SK-N-SH (cell line): ENCODE measurements around the gene FAM168A. TPM values are rescaled to one million over a fixed set of nuclear protein-coding genes. Genes with fewer than 3 reads are reported as not detected.

ENCODE experiments used
- CTCF ChIA-PET: fragments of 300-600, 350-600 bp; formaldehyde crosslinking; extraction: SDS; loops from one replicate; lab custom pipeline; 2021; lab: Yijun Ruan, JAX
- POLR2A ChIA-PET: fragments of 350-600 bp; sonication (Branson Sonifier 250); formaldehyde crosslinking; extraction: SDS; loops from one replicate; lab custom pipeline; 2020; ENCODE audit warnings: antibody characterized with exemption, inconsistent platforms; lab: Yijun Ruan, JAX
- DNase-seq: peaks from one replicate; pipeline ENCODE4 v3.0.0; 2012
- H2AFZ ChIP-seq: fragments of 200-600 bp; sonication (generic); 2 replicates; pipeline ENCODE4 v1.8.1; 2016; ENCODE audit warnings: antibody characterized with exemption, mild to moderate bottlenecking, low read depth
- H3F3A ChIP-seq: fragments of 200-600 bp; sonication (generic); replicated peaks from 2 replicates; pipeline ENCODE3; 2016; ENCODE audit warnings: antibody characterized with exemption, mild to moderate bottlenecking; ENCODE audit not compliant: insufficient read depth
- H3K27ac ChIP-seq, 2 experiments: fragments of 200-500 bp in 1 of 2; fragments of 200-600 bp in 1 of 2; sonication (Bioruptor generic) in 1 of 2; sonication (generic), shearing (Covaris generic) in 1 of 2; 2 replicates each; pipeline versions ENCODE4 v1.5.1 to v1.6.1; 2014 to 2016; ENCODE audit warnings: low read depth in 2 of 2, inconsistent platforms in 1 of 2, low read length in 1 of 2, mild to moderate bottlenecking in 1 of 2, mixed read lengths in 1 of 2
- H3K27me3 ChIP-seq: fragments of 200-600 bp; sonication (generic), shearing (Covaris generic); 2 replicates; pipeline ENCODE4 v1.6.1; 2016; ENCODE audit warnings: mixed run types; ENCODE audit not compliant: insufficient read depth
- H3K36me3 ChIP-seq, 2 experiments: fragments of 200-500 bp in 1 of 2; fragments of 200-600 bp in 1 of 2; sonication (Bioruptor generic) in 1 of 2; sonication (generic) in 1 of 2; replicated peaks in 1 of 2; 2 replicates each; pipeline versions ENCODE3 to v1.5.1; 2014 to 2016; ENCODE audit warnings: low read length in 1 of 2, mild to moderate bottlenecking in 1 of 2; ENCODE audit not compliant: insufficient read depth in 2 of 2, control insufficient read depth in 1 of 2
- H3K4me1 ChIP-seq, 2 experiments: fragments of 200-500 bp in 1 of 2; fragments of 200-600 bp in 1 of 2; sonication (Bioruptor generic) in 1 of 2; sonication (generic), shearing (Covaris generic) in 1 of 2; 2 replicates each; pipeline versions ENCODE4 v1.5.1 to v1.6.1; 2014 to 2016; ENCODE audit warnings: low read depth in 1 of 2, low read length in 1 of 2, mixed run types in 1 of 2; ENCODE audit not compliant: insufficient read depth in 2 of 2, control insufficient read depth in 1 of 2
- H3K4me2 ChIP-seq: fragments of 200-600 bp; sonication (generic), shearing (Covaris generic); 2 replicates; pipeline ENCODE4 v1.6.1; 2017; ENCODE audit warnings: mixed run types
- H3K4me3 ChIP-seq, 2 experiments: fragments of 200-500 bp in 1 of 2; fragments of 200-600 bp in 1 of 2; sonication (Bioruptor generic) in 1 of 2; sonication (generic), shearing (Covaris generic) in 1 of 2; 2 replicates each; pipeline versions ENCODE4 v1.5.1 to v1.8.1; 2014 to 2016; ENCODE audit warnings: low read depth in 2 of 2, inconsistent platforms in 1 of 2, low read length in 1 of 2, mild to moderate bottlenecking in 1 of 2, mixed read lengths in 1 of 2, moderate library complexity in 1 of 2
- H3K79me2 ChIP-seq: fragments of 200-600 bp; sonication (generic); 2 replicates; pipeline ENCODE4 v1.8.1; 2017; ENCODE audit warnings: mild to moderate bottlenecking; ENCODE audit not compliant: insufficient read depth
- H3K9ac ChIP-seq: fragments of 200-600 bp; sonication (generic); 2 replicates; pipeline ENCODE4 v1.6.1; 2017; ENCODE audit warnings: mixed run types
- H3K9me2 ChIP-seq: fragments of 200-600 bp; sonication (generic); 2 replicates; pipeline ENCODE4 v1.6.1; 2017; ENCODE audit warnings: mixed run types
- H3K9me3 ChIP-seq: fragments of 200-600 bp; sonication (generic); 2 replicates; pipeline ENCODE4 v1.6.1; 2017; ENCODE audit warnings: mixed run types, mild to moderate bottlenecking, moderate library complexity
- H4K20me1 ChIP-seq: fragments of 200-600 bp; sonication (generic); 2 replicates; pipeline ENCODE4 v1.6.1; 2017; ENCODE audit warnings: mild to moderate bottlenecking, mixed run types; ENCODE audit not compliant: insufficient read depth
- CTCF ChIP-seq: fragments of 200-600 bp; sonication (generic); IDR thresholded peaks from 2 replicates; pipeline ENCODE4 v1.6.1; 2017; ENCODE audit warnings: antibody characterized with exemption, mild to moderate bottlenecking, moderate library complexity
- ELF1 ChIP-seq: IDR thresholded peaks from 2 replicates; pipeline ENCODE4 v1.4.0; 2012
- EP300 ChIP-seq, 2 experiments: IDR thresholded peaks; 2 replicates each; pipeline versions ENCODE4 v1.4.0 to v1.6.1; 2012; ENCODE audit warnings: borderline replicate concordance in 1 of 2, low read depth in 1 of 2, low read length in 1 of 2
- EZH2phosphoT487 ChIP-seq: fragments of 200-600 bp; sonication (generic); IDR thresholded peaks from 2 replicates; pipeline ENCODE4 v1.6.1; 2017; ENCODE audit warnings: low read depth, mixed run types, mild to moderate bottlenecking, antibody characterized with exemption, moderate library complexity, borderline replicate concordance
- FOSL2 ChIP-seq: IDR thresholded peaks from 2 replicates; pipeline ENCODE4 v1.4.0; 2012; ENCODE audit warnings: low read depth, mild to moderate bottlenecking, moderate library complexity, borderline replicate concordance
- FOXJ3 ChIP-seq: sonication (generic); formaldehyde crosslinking; IDR thresholded peaks from 2 replicates; pipeline ENCODE4 v1.5.1; 2020; ENCODE audit warnings: mild to moderate bottlenecking, missing genetic modification reagents
- FOXM1 ChIP-seq: IDR thresholded peaks from 2 replicates; pipeline ENCODE4 v1.4.0; 2012; ENCODE audit warnings: low read depth, mild to moderate bottlenecking
- GABPA ChIP-seq: IDR thresholded peaks from 2 replicates; pipeline ENCODE4 v1.4.0; 2012; ENCODE audit warnings: low read depth, mild to moderate bottlenecking
- IRF3 ChIP-seq: fragments of 150-350 bp; IDR thresholded peaks from 2 replicates; pipeline ENCODE4 v1.6.1; 2016; ENCODE audit warnings: mild to moderate bottlenecking, low read depth, low read length
- JUND ChIP-seq: IDR thresholded peaks from 2 replicates; pipeline ENCODE4 v1.4.0; 2012
- MAX ChIP-seq: IDR thresholded peaks from 2 replicates; pipeline ENCODE4 v1.4.0; 2012; ENCODE audit warnings: low read depth
- MXI1 ChIP-seq: IDR thresholded peaks from 2 replicates; pipeline ENCODE4 v1.6.1; 2012; ENCODE audit warnings: mild to moderate bottlenecking, low read depth, low read length, improper control_type of control experiment
- NFIC ChIP-seq: IDR thresholded peaks from 2 replicates; pipeline ENCODE4 v1.4.0; 2012; ENCODE audit warnings: borderline replicate concordance
- NRF1 ChIP-seq: IDR thresholded peaks from 2 replicates; pipeline ENCODE4 v1.6.1; 2012; ENCODE audit warnings: low read depth, mild to moderate bottlenecking, low read length
- RAD21 ChIP-seq: IDR thresholded peaks from 2 replicates; pipeline ENCODE4 v1.6.1; 2012; ENCODE audit warnings: mild to moderate bottlenecking, low read length
- RCOR1 ChIP-seq: fragments of 150-350 bp; IDR thresholded peaks from 2 replicates; pipeline ENCODE4 v1.6.1; 2017; ENCODE audit warnings: antibody characterized with exemption, low read length
- RXRA ChIP-seq: IDR thresholded peaks from 2 replicates; pipeline ENCODE4 v1.4.0; 2012; ENCODE audit warnings: low read depth, mild to moderate bottlenecking, borderline replicate concordance
- SIN3A ChIP-seq: IDR thresholded peaks from 2 replicates; pipeline ENCODE4 v1.6.1; 2012; ENCODE audit warnings: low read depth, mild to moderate bottlenecking, low read length, moderate library complexity, borderline replicate concordance
- SMC3 ChIP-seq: IDR thresholded peaks from 2 replicates; pipeline ENCODE4 v1.6.1; 2012; ENCODE audit warnings: low read depth, low read length, improper control_type of control experiment
- TAF1 ChIP-seq: IDR thresholded peaks from 2 replicates; pipeline ENCODE4 v1.6.1; 2012; ENCODE audit warnings: low read depth, mild to moderate bottlenecking, low read length, moderate library complexity, borderline replicate concordance
- TEAD4 ChIP-seq: IDR thresholded peaks from 2 replicates; pipeline ENCODE4 v1.4.0; 2012; ENCODE audit warnings: mild to moderate bottlenecking, borderline replicate concordance; ENCODE audit not compliant: insufficient read depth
- USF1 ChIP-seq: IDR thresholded peaks from 2 replicates; pipeline ENCODE4 v1.4.0; 2012; ENCODE audit warnings: low read depth, borderline replicate concordance
- ZBTB33 ChIP-seq: IDR thresholded peaks from 2 replicates; pipeline ENCODE4 v1.4.0; 2012; ENCODE audit warnings: low read depth, borderline replicate concordance
- WGBS: methylation state at CpG from one replicate; pipeline ENCODE4 v1.1.6; 2017; ENCODE audit warnings: low lambda C conversion rate; 5-methylcytosine and 5-hydroxymethylcytosine counted together
- polyA plus RNA-seq, 3 experiments: library from polyadenylated mRNA; depleted of rRNA; stranded (reverse); fragments of >200 nt; gene quantifications; 2 replicates each; pipeline ENCODE4 v1.2.3, GENCODE V29; 2012

The FAM168A gene
- polyA plus RNA-seq, 1 of the 3 experiments (the other 2 are of a cell fraction) = 17.8 TPM

DNA sequence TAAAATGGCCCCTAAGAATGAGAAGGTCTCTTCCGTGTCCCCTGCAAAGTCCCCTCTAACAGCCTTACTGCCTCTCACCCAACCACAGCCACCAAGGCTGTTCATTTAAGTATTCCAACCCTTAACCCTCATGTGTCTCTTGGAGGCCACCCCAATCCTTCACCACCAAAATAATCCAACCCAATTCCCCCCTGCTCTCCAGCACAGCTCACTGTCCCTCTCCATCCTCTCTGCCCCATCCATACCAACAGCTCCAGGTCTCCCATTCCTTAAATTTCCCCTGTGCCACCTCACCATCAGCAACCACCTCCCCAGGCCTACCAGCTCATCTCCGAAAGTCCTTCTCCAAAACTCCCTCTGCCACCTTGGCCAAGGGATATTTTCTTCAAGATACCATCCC is 1.4 kb downstream of the FAM168A start:
- Histone ChIP-seq H3K79me2 (peaks cover 62% of the 10 kb centered on the region), H3K9ac (0 out of 2 replicates have a peak overlapping the region, but pooled peaks have one; percentile 74), H3K9me2 (no peaks in the 10 kb centered on the region), H3K4me1 (peaks cover 9 to 12% of the 10 kb centered on the region in 2 experiments; a peak in 3 of 4 replicates), H4K20me1 (no peaks in the 10 kb centered on the region), H3K9me3 (no peaks in the 10 kb centered on the region), H3F3A (peaks cover 12% of the 10 kb centered on the region), H3K4me2 (peak overlapping the region; percentile 87), H3K4me3 (peak overlapping the region; percentile 71 to 76), H3K36me3 (no peaks in the 10 kb centered on the region), H2AFZ (no peak overlapping the region), H3K27ac (no peak overlapping the region), H3K27me3 (no peaks in the 10 kb centered on the region)
- DNase-seq = no peak
- no peak for TF ChIP-seq FOXM1
- TF ChIP-seq SMC3 = no peak
- no peak for TF ChIP-seq ELF1
- TF ChIP-seq FOXJ3 (CRISPR knock-in tag) = no peak
- no peak for TF ChIP-seq JUND
- TF ChIP-seq RXRA = no peak
- no peak for TF ChIP-seq RAD21
- no peak for TF ChIP-seq GABPA
- no peak for TF ChIP-seq TAF1
- TF ChIP-seq IRF3 = no peak
- TF ChIP-seq TEAD4 = no peak
- TF ChIP-seq MXI1 = no peak
- TF ChIP-seq ZBTB33 = no peak
- WGBS = 98% methylated on average over 2 of the region's 2 CpGs
- ChIA-PET CTCF (interaction anchor here (1.1 to 3.4 kb wide), 3 partner anchors 29 to 246 kb away, joined by 3 to 19 read pairs (median 8); no protein-coding TSS in a partner anchor), POLR2A (interaction anchor here (1.0 kb wide), 1 partner anchor 173 kb away, joined by 3 read pairs; no protein-coding TSS in a partner anchor)

GRCh38 chr11:73592640-73593039 is 5.3 kb downstream of the FAM168A start:
- Histone ChIP-seq H4K20me1 (peaks cover 6% of the 10 kb centered on the region; the same call in 1 of the 2 replicates), H3F3A (peaks cover 18% of the 10 kb centered on the region), H2AFZ (no peak overlapping the region), H3K4me1 (peaks cover 9 to 12% of the 10 kb centered on the region in 2 experiments; a peak in 3 of 4 replicates), H3K4me2 (no peak overlapping the region), H3K4me3 (no peak overlapping the region), H3K9me3 (no peaks in the 10 kb centered on the region), H3K27ac (no peak overlapping the region), H3K36me3 (no peaks in the 10 kb centered on the region), H3K27me3 (no peaks in the 10 kb centered on the region), H3K9me2 (no peaks in the 10 kb centered on the region), H3K9ac (no peak overlapping the region), H3K79me2 (peaks cover 90% of the 10 kb centered on the region)
- 92% methylated on average over 3 of the region's 3 CpGs for WGBS
- POLR2A ChIA-PET = no interaction called here
- no peak for DNase-seq
- CTCF ChIA-PET = interaction anchor here (0.6 to 2.0 kb wide), 3 partner anchors 37 to 68 kb away, joined by 3 to 5 read pairs (median 3); no protein-coding TSS in a partner anchor
- no peak for TF ChIP-seq EP300 (IDR thresholded peaks at IDR 0.05; ENCODE audit: borderline replicate concordance in 1 of 2, low read depth in 1 of 2, low read length in 1 of 2)
- no peak for TF ChIP-seq JUND
- TF ChIP-seq CTCF = no peak
- TF ChIP-seq TAF1 = no peak
- no peak for TF ChIP-seq NRF1
- no peak for TF ChIP-seq FOSL2
- TF ChIP-seq USF1 = no peak
- TF ChIP-seq SIN3A = no peak
- no peak for TF ChIP-seq TEAD4
- no peak for TF ChIP-seq EZH2phosphoT487
- no peak for TF ChIP-seq FOXJ3 (CRISPR knock-in tag)
- no peak for TF ChIP-seq NFIC
- no peak for TF ChIP-seq RCOR1
- no peak for TF ChIP-seq MAX
